K562 (cell line): Measurements from ENCODE around the gene RSF1. TPM values are rescaled to one million over a fixed set of nuclear protein-coding genes. Genes with fewer than 3 reads are reported as not detected.

Source experiments
- ARNT ChIP-seq, 2 experiments: fragments of 450-650 bp; IDR thresholded peaks; 2 replicates each; pipeline ENCODE4 v1.6.1; 2016; ENCODE audit warnings: mild to moderate bottlenecking in 1 of 2
- BCL6 ChIP-seq: fragments of 250-450 bp; sonication (Bioruptor Pico); IDR thresholded peaks from 2 replicates; pipeline ENCODE4 v1.4.0; 2020
- CBX5 ChIP-seq: IDR thresholded peaks from 2 replicates; pipeline ENCODE4 v1.6.1; 2014; ENCODE audit warnings: low read depth, borderline replicate concordance
- ELF2 ChIP-seq: fragments of 250-450 bp; sonication (Bioruptor Pico); IDR thresholded peaks from 2 replicates; pipeline ENCODE4 v1.5.0; 2021; ENCODE audit warnings: mild to moderate bottlenecking
- ELK3 ChIP-seq: fragments of 450-650 bp; formaldehyde crosslinking; IDR thresholded peaks from 2 replicates; pipeline ENCODE4 v1.4.0; 2020; ENCODE audit warnings: mild to moderate bottlenecking
- MGA ChIP-seq: fragments of 450-650 bp; IDR thresholded peaks from 2 replicates; pipeline ENCODE4 v1.6.1; 2016; ENCODE audit warnings: mild to moderate bottlenecking, moderate library complexity
- NBN ChIP-seq: fragments of 450-650 bp; IDR thresholded peaks from 2 replicates; pipeline ENCODE4 v1.6.1; 2016; ENCODE audit warnings: low read depth, mild to moderate bottlenecking
- PHF21A ChIP-seq: fragments of 450-650 bp; IDR thresholded peaks from 2 replicates; pipeline ENCODE4 v1.6.1; 2017; ENCODE audit warnings: low read depth, borderline replicate concordance
- SIRT6 ChIP-seq: IDR thresholded peaks from one replicate; pipeline ENCODE4 v1.6.1; 2012; ENCODE audit warnings: low read depth, mild to moderate bottlenecking, control low read depth, inconsistent platforms, low read length, moderate library complexity
- STAT6 ChIP-seq: sonication (generic); formaldehyde crosslinking; IDR thresholded peaks from 2 replicates; pipeline ENCODE4 v1.8.1; 2023; ENCODE audit warnings: mild to moderate bottlenecking, missing genetic modification reagents
- TRIM24 ChIP-seq, 2 experiments: fragments of 450-650 bp; IDR thresholded peaks; 2 replicates each; pipeline ENCODE4 v1.6.1; 2016
- ZBTB26 ChIP-seq: fragments of 450-650 bp; formaldehyde crosslinking; IDR thresholded peaks from 2 replicates; pipeline ENCODE4 v1.4.0; 2022; ENCODE audit warnings: missing genetic modification characterization
- ZNF311 ChIP-seq: fragments of 250-450 bp; sonication (Bioruptor Pico); IDR thresholded peaks from 2 replicates; pipeline ENCODE4 v1.4.0; 2020; ENCODE audit warnings: mild to moderate bottlenecking, moderate library complexity
- ZNF41 ChIP-seq: fragments of 250-450 bp; sonication (Bioruptor Pico); conservative IDR thresholded peaks from 2 replicates; pipeline ENCODE4 v1.4.0; 2020; ENCODE audit warnings: mild to moderate bottlenecking
- polyA plus RNA-seq, 8 experiments: library from polyadenylated mRNA; depleted of rRNA in 4 of 8; stranded (reverse) in 5 of 8; unstranded in 3 of 8; fragments of >200 nt; fragmentation: Nextera tagmentation in 2 of 8; fragmentation: Illumina TruSeq in 1 of 8; extraction: Ambion mirVana in 2 of 8; extraction: Trizol in 1 of 8; gene quantifications; 2 replicates each; pipeline versions ENCODE4 v1.2.1 to v1.2.3, GENCODE V29; 2011 to 2014; ENCODE audit warnings: inconsistent platforms in 1 of 8, missing spikeins in 1 of 8
- total RNA-seq, 7 experiments: library from RNA; depleted of rRNA in 6 of 7; stranded (reverse); fragments of >200 nt in 6 of 7; fragmentation: Illumina TruSeq in 2 of 7; extraction: Trizol in 2 of 7; gene quantifications; 2 replicates each; pipeline versions ENCODE4 v1.2.1 to v1.2.3, GENCODE V29; 2011 to 2021; ENCODE audit warnings: low replicate concordance in 1 of 7

The RSF1 gene
- total and polyA plus RNA-seq, 9 of the 15 experiments (the other 6 are each of a cell fraction or from before 2014, with no cell fraction given): 9.7 to 63.6 (median 42.8) TPM

GRCh38 chr11:77814848-77815247 is 5.7 kb downstream of the RSF1 start (continued):
- no peak for TF ChIP-seq PHF21A
- no peak for TF ChIP-seq BCL6 (CRISPR knock-in tag)
- no peak for TF ChIP-seq ZNF41
- TF ChIP-seq STAT6 (CRISPR knock-in tag): no peak
- peak; percentile 96 for TF ChIP-seq CBX5
- no peak for TF ChIP-seq MGA
- TF ChIP-seq ZNF311: no peak
- no peak for TF ChIP-seq ZBTB26 (CRISPR knock-in tag)
- TF ChIP-seq ELF2: no peak
- no peak for TF ChIP-seq SIRT6
- 0 out of 2 replicates have a peak, but pooled peaks have one; percentile 22 for TF ChIP-seq NBN
- no peak for TF ChIP-seq ARNT (IDR thresholded peaks at IDR 0.05)
- peak; percentile 28 to 73; a peak in 2 of 4 replicates for TF ChIP-seq TRIM24 (IDR thresholded peaks at IDR 0.05)
- no peak for TF ChIP-seq ELK3 (CRISPR knock-in tag)
